ENCODE measurements around the gene RPL3. TPM values are rescaled to one million over a fixed set of nuclear protein-coding genes. Genes with fewer than 3 reads are reported as not detected.
A peak's percentile ranks its signal among the peaks of the same experiment; 100 is the strongest.

Gene RPL3
- total and polyA plus RNA-seq, 2 of the 4 experiments (the other 2 are of a cell fraction), result 2,871 to 3,312 TPM

GRCh38 chr22:39296981-39297489, 22.4 kb downstream of the RPL3 start:
- in situ Hi-C loops (cut with MboI; ENCODE audit: low sequenced_read_pairs) (no loop called here), intact Hi-C loops (cut with micrococcal nuclease) (no loop called here), dilution Hi-C loops (cut with HindIII; ENCODE audit: low sequenced_read_pairs, unreplicated experiment) (no loop called here)
- H4K5ac ChIP-seq (ENCODE audit: low read depth, low read length), result no peak overlapping the region
- 60% methylated on average over 4 of the region's 19 CpGs; no CpG with 5 or more reads in 1 of the 2 experiments for WGBS, 2 experiments (ENCODE audit: extremely low coverage in 2 of 2, insufficient read length in 1 of 2)
- H2BK5ac ChIP-seq (ENCODE audit: low read depth, low read length, poor library complexity, severe bottlenecking), result no peak overlapping the region
- H3K14ac ChIP-seq (replicated peaks; ENCODE audit: low read depth, low read length), result no peak overlapping the region
- H3K56ac ChIP-seq (ENCODE audit: extremely low read depth, insufficient read depth, low read length), result no peak overlapping the region
- H4K20me1 ChIP-seq (ENCODE audit: insufficient read depth, low read length), result no peaks in the 10 kb centered on the region
- no peak for DNase-seq
- peak overlapping the region; percentile 51 for H2BK120ac ChIP-seq (ENCODE audit: low read depth, low read length)
- no peak overlapping the region for H2AK9ac ChIP-seq (replicated peaks; ENCODE audit: low read depth, low read length, poor library complexity)
- CTCF ChIA-PET, result interaction anchor here (0.6 kb wide), 1 partner anchor 623 kb away, joined by 4 read pairs; no protein-coding TSS in a partner anchor
- no peaks in the 10 kb centered on the region for H3K9me3 ChIP-seq (ENCODE audit: control insufficient read depth, insufficient read depth, low read length)
- no peak overlapping the region for H3K4me2 ChIP-seq (ENCODE audit: low read depth, low read length)
- H2AK5ac ChIP-seq (ENCODE audit: low read depth, low read length), result peak overlapping the region; percentile 67
- no peaks in the 10 kb centered on the region for H3K36me3 ChIP-seq (ENCODE audit: control insufficient read depth, insufficient read depth, low read length)
- H3K4ac ChIP-seq (ENCODE audit: low read depth, low read length), result peak overlapping the region; percentile 33; the same call in 1 of the 2 replicates
- H2BK20ac ChIP-seq (ENCODE audit: low read depth, low read length), result no peak overlapping the region
- no peak for ATAC-seq (ENCODE audit: low read depth)
- H3K79me1 ChIP-seq (ENCODE audit: low read depth in 1 of 2, low read length in 2 of 2), result no peaks in the 10 kb centered on the region
- H3K4me3 ChIP-seq (ENCODE audit: insufficient read depth, low read depth, low read length), result no peak overlapping the region
- H3K9ac ChIP-seq (ENCODE audit: low read depth, low read length), result no peak overlapping the region
- H2BK15ac ChIP-seq (ENCODE audit: low read depth, low read length), result no peak overlapping the region
- no peak overlapping the region for H3K18ac ChIP-seq (ENCODE audit: low read depth, low read length)
- 0 out of 2 replicates have a peak, but pooled peaks cover 6% of the 10 kb centered on the region for H3K9me1 ChIP-seq (ENCODE audit: insufficient read depth, low read length)
- no peaks in the 10 kb centered on the region for H3K27me3 ChIP-seq (ENCODE audit: control insufficient read depth, insufficient read depth, low read length)
- H4K8ac ChIP-seq (ENCODE audit: low read depth in 2 of 2, low read length in 2 of 2), result no peak overlapping the region
- 0 out of 2 replicates have a peak overlapping the region, but pooled peaks have one; percentile 8 for H4K91ac ChIP-seq (ENCODE audit: insufficient read depth, low read depth, low read length)
- no peak overlapping the region for H3K27ac ChIP-seq (ENCODE audit: insufficient read depth, low read length)
- TF ChIP-seq BHLHE40 (IDR thresholded peaks at IDR 0.05; ENCODE audit: low read depth, low read length) (no peak), NFE2L2 (IDR thresholded peaks at IDR 0.05; ENCODE audit: low read depth, low read length) (no peak), RAD21 (IDR thresholded peaks at IDR 0.05; ENCODE audit: low read length) (no peak), RFX5 (IDR thresholded peaks at IDR 0.05; ENCODE audit: low read depth, low read length) (no peak), MAFK (IDR thresholded peaks at IDR 0.05; ENCODE audit: low read depth, low read length) (no peak), CEBPB (IDR thresholded peaks at IDR 0.05; ENCODE audit: low read depth, low read length) (no peak), RCOR1 (IDR thresholded peaks at IDR 0.05; ENCODE audit: insufficient replicate concordance, low read length) (no peak), USF2 (IDR thresholded peaks at IDR 0.05; ENCODE audit: low read depth, low read length) (no peak), SMC3 (IDR thresholded peaks at IDR 0.05; ENCODE audit: low read depth, low read length) (no peak), FOS (IDR thresholded peaks at IDR 0.05; ENCODE audit: low read depth, low read length) (no peak), MXI1 (IDR thresholded peaks at IDR 0.05; ENCODE audit: borderline replicate concordance, low read depth, low read length) (no peak), CTCF (conservative IDR thresholded peaks at IDR 0.05; ENCODE audit: low read depth, low read length) (no peak), ELK1 (IDR thresholded peaks at IDR 0.05; ENCODE audit: borderline replicate concordance, low read depth, low read length) (no peak), POLR2A (IDR thresholded peaks at IDR 0.05; ENCODE audit: low read depth, low read length) (no peak), CHD1 (IDR thresholded peaks at IDR 0.05; ENCODE audit: low read depth, low read length) (no peak), MAZ (IDR thresholded peaks at IDR 0.05; ENCODE audit: borderline replicate concordance, low read depth, low read length) (no peak)
- no TSS peak for BruUV-seq (replicated peaks)
- POLR2A ChIA-PET (ENCODE audit: unreplicated experiment), result no interaction called here
- peaks cover 20% of the 10 kb centered on the region for H3K4me1 ChIP-seq (ENCODE audit: control insufficient read depth, insufficient read depth, low read length)
- peak overlapping the region; percentile 45 for H2AFZ ChIP-seq (replicated peaks; ENCODE audit: low read length, poor library complexity)
- H3K23ac ChIP-seq (ENCODE audit: low read depth, low read length), result no peak overlapping the region

Data from IMR-90 (cell line).